NCI-H2171 treated with DMSO at 0.1 percent for 48 hours (cell line): ENCODE data around the gene INTS13.
"Not testable (repeated sequence)": the region's sequence is repeated elsewhere in the genome, so short reads cannot be mapped to it uniquely, and the experiment has no call there.

ENCODE experiments used
- DNase-seq: peaks from one replicate; lab custom pipeline; 2025; lab: John Stamatoyannopoulos, UW

INTS13 gene, protein sequence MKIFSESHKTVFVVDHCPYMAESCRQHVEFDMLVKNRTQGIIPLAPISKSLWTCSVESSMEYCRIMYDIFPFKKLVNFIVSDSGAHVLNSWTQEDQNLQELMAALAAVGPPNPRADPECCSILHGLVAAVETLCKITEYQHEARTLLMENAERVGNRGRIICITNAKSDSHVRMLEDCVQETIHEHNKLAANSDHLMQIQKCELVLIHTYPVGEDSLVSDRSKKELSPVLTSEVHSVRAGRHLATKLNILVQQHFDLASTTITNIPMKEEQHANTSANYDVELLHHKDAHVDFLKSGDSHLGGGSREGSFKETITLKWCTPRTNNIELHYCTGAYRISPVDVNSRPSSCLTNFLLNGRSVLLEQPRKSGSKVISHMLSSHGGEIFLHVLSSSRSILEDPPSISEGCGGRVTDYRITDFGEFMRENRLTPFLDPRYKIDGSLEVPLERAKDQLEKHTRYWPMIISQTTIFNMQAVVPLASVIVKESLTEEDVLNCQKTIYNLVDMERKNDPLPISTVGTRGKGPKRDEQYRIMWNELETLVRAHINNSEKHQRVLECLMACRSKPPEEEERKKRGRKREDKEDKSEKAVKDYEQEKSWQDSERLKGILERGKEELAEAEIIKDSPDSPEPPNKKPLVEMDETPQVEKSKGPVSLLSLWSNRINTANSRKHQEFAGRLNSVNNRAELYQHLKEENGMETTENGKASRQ

DNA sequence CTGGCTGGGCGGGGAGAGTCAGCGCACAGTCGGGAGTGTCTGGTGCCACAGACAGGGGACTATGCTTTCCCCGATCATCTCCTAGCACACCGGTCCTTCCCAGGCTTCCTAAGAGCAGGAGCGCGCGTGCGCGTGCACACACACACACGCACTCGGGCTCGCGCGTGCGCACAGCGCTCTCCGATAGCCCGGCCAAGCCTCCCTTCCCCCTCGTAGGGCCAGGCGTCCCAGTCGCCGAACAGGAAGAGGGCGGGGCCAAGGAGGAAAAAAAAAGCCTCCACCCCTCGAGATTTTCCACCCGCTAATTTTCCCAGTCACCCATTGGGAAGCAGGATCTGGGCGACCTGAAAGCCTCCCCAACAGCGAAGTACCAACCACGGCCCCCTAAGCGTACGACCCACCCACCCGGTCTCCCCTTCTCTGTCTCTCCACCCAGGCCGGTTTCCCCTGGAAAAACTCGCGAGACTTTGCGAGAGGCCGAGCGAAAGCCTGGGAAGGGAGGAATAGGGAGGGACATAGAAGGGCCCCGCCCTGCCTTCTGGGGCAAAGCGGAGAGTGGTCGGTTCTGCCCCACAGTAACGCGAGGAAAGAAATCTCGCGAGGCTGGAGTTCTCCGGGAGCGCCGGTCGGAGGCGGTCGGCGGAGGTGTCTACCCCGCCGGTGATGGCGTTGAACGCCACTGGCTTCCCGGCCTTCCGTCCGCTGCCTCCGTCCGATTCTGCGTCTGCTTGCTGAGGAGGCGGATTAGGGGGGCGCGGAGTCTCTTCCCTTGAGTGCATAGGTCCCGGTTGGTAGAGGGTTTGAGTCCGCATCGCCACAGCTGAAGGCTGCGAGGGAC is at the start of gene INTS13, which contains the start of gene FGFR1OP2:
Gene INTS13 (minus strand): TSS at position 119 of the 838 bp plus-strand sequence. CDS start 1,178 bp downstream, outside the sequence.
Gene FGFR1OP2 (plus strand): TSS at position 608 of the 838 bp plus-strand sequence. CDS start 15,689 bp downstream, outside the sequence.
- peak; percentile 98 for DNase-seq

GRCh38 chr12:26982866-26983265 is 45.1 kb upstream of the INTS13 start:
- no peak for DNase-seq

DNA sequence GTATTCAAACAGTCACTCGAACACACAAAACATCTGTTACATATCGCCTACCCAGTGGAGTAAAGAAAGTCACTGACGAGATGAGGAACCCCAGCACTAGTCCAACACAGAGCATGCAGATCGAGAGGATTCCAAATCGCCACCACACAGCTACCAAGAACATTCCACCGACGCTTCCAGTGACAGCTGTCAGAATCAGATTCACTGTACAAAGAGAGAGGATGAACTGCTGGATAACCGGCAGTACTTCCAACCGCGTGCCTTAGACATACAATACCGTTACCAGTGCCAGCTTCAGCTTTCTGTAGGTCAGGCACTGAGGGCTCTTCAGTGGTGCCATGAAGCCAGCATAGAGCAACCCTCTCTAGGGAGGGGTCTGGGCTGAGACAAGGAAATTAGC is 42.0 kb upstream of the INTS13 start:
- DNase-seq: peak; percentile 55

DNA sequence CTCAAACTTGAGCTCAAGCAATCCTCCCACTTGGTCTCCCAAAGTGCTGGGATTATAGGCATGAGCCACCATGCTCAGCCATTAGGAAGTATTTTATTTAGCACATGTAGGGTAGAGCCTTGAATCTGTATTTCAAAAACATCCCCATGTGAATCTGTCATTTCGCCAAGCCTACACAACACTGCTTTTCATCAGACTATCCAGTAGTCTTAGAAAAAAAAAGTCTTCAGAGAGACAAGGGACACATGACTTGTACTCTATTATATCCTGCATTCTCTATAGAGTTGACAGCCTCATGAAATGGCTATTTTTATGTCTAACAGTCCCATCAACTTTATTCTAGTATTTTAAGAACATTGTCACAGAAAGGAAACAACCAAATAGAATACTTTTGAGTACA is 41.0 kb upstream of the INTS13 start:
- no peak for DNase-seq

GRCh38 chr12:26976687-26977086 is 38.9 kb upstream of the INTS13 start:
- DNase-seq: no peak

DNA sequence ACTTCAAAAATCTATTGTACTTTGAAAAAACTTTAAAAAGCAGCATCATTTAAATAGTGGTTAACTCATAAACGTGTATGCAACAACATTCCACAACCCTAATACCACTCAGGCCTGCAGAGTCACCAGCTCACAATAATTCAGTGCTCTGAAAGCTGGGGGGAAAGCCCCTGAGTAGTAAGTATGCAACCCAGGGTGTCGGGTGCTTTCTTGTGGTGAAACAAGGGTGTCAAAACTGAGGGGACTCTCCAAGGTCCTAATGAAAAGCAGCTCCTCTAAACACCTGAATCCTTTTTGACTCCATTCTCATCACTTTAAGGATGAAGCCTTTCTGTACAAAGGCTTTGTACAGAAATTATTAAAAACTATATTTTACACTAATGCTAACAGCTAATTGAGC is 34.2 kb upstream of the INTS13 start:
- no peak for DNase-seq

DNA sequence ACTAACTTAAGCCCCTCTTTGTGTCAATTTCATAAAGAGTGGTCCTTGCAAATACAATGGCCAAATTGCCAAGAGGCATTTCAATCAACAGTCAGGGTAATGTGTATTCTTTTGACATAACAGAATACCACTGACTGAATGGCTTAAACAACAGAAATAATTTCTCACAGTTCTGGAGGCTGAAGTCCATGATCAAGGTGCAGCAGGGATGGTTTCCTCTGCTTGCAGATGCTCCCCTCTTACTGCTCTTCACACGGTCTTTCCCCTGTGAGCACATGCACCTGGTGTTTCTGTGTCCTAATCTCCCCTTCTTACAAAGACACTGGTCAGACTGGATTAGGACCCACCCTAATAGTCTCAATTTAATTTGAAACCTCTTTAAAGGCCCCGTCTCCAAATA is 32.4 kb upstream of the INTS13 start:
- no peak for DNase-seq

GRCh38 chr12:26966842-26967241 is 29.1 kb upstream of the INTS13 start:
- peak; percentile 32 for DNase-seq

DNA sequence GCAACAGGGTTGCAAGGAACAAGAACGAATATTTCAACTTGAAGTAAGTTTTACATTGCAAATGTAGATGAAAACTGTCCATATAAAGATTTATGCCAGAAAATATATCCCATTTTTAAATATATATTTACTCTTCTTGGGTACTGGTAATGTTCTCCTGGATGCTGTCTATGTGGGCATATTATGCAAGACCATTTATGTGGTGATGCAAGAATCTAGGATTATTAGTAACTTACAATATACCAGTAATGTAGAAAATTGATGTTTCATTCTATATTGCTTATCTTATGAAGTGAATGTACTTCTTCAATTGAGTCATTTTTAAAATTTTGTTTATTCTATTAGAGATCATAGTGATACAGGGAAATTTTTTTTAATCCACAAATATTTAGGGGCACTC is 25.6 kb upstream of the INTS13 start:
- no peak for DNase-seq

DNA sequence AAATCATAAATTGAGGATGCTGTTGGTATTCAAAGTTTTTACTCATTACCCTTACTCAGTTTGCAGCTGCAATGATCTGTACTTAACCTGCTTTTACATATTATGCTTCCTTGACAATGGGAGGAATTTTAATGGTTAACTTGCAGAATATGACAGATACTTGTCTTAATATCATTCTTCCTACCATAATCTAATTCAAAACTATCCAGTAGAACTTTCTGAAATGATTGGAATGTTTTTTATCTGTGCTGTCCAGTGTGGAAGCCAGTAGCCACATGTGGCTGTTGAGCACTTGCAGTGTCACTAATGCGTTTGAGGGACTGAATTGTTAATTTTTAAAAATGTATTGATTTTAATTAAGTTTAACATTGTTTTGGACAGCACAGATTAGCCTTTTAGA is 24.0 kb upstream of the INTS13 start:
- DNase-seq: no peak

- DNase-seq: not testable (repeated sequence)
Measured at GRCh38 chr12:26961391-26961790, 23.6 kb upstream of the INTS13 start.

DNA sequence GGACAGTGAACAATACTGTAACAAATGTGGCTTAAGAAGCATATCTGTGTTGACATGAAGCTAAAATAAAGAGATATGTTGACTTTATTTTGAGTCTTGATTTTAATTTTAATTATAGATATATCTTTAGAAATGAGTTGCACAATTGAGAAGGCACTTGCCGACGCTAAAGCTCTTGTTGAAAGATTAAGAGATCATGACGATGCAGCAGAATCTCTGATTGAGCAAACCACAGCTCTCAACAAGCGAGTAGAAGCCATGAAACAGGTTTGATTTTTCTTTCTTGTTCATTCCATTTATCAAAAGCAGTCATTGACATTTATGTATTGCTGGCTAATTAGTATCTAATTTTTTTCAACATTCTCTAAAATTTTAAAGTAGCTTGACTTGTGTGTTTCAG is 16.2 kb upstream of the INTS13 start:
- DNase-seq: no peak

- no peak for DNase-seq
Measured at GRCh38 chr12:26953447-26953846, 15.7 kb upstream of the INTS13 start.

- DNase-seq: no peak
Measured at GRCh38 chr12:26948309-26948708, 10.5 kb upstream of the INTS13 start.

DNA sequence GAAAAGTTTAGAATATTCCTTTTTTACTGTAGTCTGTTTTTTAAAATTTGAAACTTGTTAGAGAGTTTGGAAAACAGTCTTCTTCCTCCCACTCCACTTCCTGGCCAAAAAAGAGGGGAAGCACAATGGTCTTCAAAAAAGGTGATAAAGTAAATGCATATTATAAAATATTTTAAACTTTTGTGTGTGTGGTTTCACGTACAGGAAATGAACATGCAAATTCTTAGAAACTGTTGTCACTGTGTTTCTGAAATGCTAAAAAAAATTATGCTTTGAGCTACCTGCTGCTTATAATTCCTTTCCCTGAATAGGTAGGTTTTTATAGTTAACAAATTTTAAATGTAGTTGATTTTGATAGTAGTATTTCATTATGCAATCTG is 3.4 kb upstream of the INTS13 start:
- DNase-seq: no peak

DNA sequence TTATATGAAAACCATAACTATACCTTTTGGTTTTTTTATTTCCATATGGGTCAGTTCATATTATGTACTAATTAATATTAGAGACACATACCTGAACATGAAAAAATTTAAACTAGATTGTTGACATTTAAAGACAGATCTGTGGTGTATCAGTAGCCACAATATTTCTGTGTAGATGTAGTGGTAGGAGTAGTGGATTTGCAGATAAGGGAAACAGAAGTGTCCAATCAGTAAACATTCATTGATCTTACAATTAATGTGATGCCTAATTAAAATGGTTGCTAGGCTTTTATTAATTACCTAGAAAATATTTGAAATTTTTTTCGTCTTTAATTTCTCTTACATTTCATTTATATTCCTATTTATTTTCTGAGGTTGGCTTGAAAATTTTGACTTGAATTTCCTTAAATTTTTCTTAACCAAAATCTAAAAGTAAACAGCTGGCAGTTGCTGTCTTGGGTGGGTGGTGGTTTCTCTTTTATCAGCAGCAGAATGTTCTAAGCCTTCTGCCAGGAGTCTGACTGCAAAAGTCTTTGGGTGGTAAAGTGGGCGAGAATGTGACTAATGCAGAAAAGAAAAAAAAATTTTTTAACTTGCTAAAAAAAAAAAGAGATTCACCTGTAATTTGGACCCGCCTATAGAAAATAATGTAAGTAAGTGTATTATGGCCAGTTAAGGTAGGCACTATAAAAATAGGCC is 2.9 kb upstream of the INTS13 start:
- DNase-seq: no peak

DNA sequence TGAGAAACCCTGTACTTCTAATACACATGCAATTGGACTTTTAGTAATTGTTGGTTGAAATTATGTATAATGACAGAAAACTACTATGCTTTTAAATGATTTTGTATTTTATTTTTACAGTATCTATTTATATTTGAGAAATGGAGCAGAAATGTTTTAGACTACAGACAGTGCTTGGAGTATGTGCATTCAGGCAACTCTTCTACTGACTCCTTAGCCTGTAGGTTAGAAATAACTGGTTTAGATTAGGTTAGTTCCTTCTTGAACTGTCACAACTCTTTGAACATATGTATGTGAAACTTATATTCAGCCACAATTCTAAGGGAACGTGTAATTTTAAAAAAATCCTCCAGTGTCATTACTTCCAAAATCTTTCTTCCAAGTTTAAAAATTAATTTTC is 2.2 kb upstream of the INTS13 start:
- DNase-seq: no peak

DNA sequence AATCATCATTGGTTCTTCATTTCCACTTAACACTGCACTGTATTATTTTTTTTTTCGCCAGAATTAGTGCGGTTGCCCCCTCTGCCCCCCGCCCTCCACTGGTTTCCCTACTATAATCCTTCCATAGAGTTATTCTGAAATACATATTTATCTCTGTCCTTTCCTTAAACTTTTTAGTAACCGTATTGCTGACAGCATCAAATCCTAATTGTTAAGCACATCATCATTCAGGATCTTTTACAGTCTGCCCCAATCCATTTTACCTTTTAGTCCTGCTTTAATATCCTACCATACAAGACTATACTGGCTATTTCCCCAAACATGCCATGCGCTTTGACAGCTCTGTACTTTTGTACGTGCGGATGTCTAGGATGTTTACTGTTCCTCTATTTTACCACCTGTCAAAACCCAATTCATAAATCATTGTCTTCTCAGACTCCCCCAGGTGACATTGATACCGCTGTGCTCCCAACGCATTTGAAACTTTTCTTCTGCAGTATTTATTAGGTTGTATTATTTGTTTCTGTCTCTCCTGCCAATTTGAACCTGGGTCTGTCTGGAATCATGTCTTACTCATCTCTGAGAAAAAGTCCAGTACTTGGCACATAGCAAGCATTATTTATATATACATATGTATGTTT is 1.5 kb upstream of the INTS13 start:
- peak; percentile 36 for DNase-seq

DNA sequence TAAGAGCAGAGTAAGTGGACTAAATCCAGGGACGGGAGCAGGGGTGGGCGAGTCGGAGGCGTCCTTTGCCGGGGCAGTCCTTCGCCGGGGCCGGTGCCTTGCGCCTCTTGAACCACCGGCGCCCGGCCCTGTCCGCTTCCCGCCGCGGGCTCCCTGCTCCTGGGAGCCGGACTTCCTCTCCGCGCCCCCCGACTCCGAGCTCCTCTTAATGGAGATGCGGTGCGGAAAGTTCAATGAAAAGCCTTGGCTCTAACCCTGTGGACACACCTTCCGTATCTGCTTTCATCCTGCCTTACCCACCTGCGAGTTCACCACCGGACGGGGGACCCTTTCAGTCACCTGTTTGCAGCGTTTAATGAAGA is 901 bp upstream of the INTS13 start:
- peak; percentile 49 for DNase-seq

DNA sequence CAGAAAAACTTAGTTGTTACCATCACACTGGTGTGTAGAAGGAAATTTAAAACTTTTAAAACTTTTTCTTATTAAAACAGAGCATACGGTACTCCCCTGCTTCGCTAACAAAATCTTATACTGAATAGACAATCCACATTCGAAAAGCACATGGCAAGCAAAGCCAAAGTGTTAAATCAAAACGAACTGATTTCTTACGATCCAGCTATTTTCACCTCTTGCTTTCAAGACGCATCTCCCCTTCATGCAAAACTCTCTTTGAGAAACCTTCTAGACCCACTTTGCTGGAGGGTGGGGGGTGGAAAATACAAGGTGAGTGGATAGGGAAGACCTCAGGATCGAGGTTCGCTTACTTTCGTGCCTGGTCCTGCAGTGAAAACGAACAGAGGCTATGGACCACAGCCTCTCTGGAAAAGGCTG is 328 bp downstream of the INTS13 start:
- DNase-seq: no peak
